ENCODE data around the gene NPEPPS. TPM values are rescaled to one million over a fixed set of nuclear protein-coding genes. Genes with fewer than 3 reads are reported as not detected.

NPEPPS gene
- total and polyA plus RNA-seq, 2 of the 13 experiments (the other 11 are each of a cell fraction or from before 2014, with no cell fraction given) = 53.5 to 127 TPM

- TF ChIP-seq ZNF142 (CRISPR knock-in tag; IDR thresholded peaks at IDR 0.05) (no peak), BRCA1 (CRISPR knock-in tag; IDR thresholded peaks at IDR 0.05) (0 out of 2 replicates have a peak, but pooled peaks have one; percentile 26), SPEN (CRISPR knock-in tag; IDR thresholded peaks at IDR 0.05; ENCODE audit: low read depth) (peak; percentile 99), WIZ (CRISPR knock-in tag; IDR thresholded peaks at IDR 0.05) (peak; percentile 80; the same call in 1 of the 2 replicates), ZNF510 (CRISPR knock-in tag; IDR thresholded peaks at IDR 0.05; ENCODE audit: low read depth) (0 out of 2 replicates have a peak, but pooled peaks have one; percentile 82), ARID2 (CRISPR knock-in tag; IDR thresholded peaks at IDR 0.05; ENCODE audit: borderline replicate concordance) (no peak; the same call in 1 of the 2 replicates), TCF12 (IDR thresholded peaks at IDR 0.05) (no peak), TCF12 (CRISPR knock-in tag; IDR thresholded peaks at IDR 0.05) (peak; percentile 83; the same call in 1 of the 2 replicates), SMARCE1 (IDR thresholded peaks at IDR 0.05; ENCODE audit: borderline replicate concordance) (no peak), GRHL1 (CRISPR knock-in tag; conservative IDR thresholded peaks at IDR 0.05) (no peak), ZBTB2 (CRISPR knock-in tag; IDR thresholded peaks at IDR 0.05; ENCODE audit: low read depth) (peak; percentile 91), ZNF431 (CRISPR knock-in tag; IDR thresholded peaks at IDR 0.05; ENCODE audit: borderline replicate concordance, low read depth) (peak; percentile 61; the same call in 1 of the 2 replicates), JUNB (CRISPR knock-in tag; IDR thresholded peaks at IDR 0.05; ENCODE audit: borderline replicate concordance) (no peak), ZNF44 (CRISPR knock-in tag; IDR thresholded peaks at IDR 0.05) (no peak), POLR2A (IDR thresholded peaks at IDR 0.05; ENCODE audit: insufficient read depth in 1 of 2, low read depth in 2 of 2, low read length in 2 of 2) (peak; percentile 56 to 77), HOXA3 (CRISPR knock-in tag; IDR thresholded peaks at IDR 0.05) (peak; percentile 90), ZNF326 (CRISPR knock-in tag; IDR thresholded peaks at IDR 0.05; ENCODE audit: borderline replicate concordance) (no peak), ZNF280B (CRISPR knock-in tag; IDR thresholded peaks at IDR 0.05; ENCODE audit: borderline replicate concordance) (peak; percentile 63; the same call in 1 of the 2 replicates), HCFC1 (IDR thresholded peaks at IDR 0.05; ENCODE audit: low read depth, low read length) (peak; percentile 49)
Measured at GRCh38 chr17:47649153-47649971, 118.5 kb downstream of the NPEPPS start, which contains the start of gene KPNB1 (continued).
